T-cell (primary cell): Measurements from ENCODE around the gene OR4A15. TPM values are rescaled to one million over a fixed set of nuclear protein-coding genes. Genes with fewer than 3 reads are reported as not detected.

ENCODE experiments used
- ATAC-seq, 4 experiments: fragments of 200-7000 bp in 3 of 4; fragments of 150-1000 bp in 1 of 4; cut with Tn5 transposase; replicated peaks in 1 of 4; 1 replicate in 3 of 4; 2 replicates in 1 of 4; pipeline ENCODE4 v1.10.0; 2021; ENCODE audit warnings: moderate library complexity in 3 of 4, mild to moderate bottlenecking in 2 of 4, moderate number of reproducible peaks in 1 of 4
- CTCF ChIA-PET, 2 donors: fragments of 300-600 bp; sonication (Branson Sonifier 250); formaldehyde crosslinking; loops; one replicate each; lab custom pipeline; 2022; ENCODE audit warnings: antibody characterized with exemption in 2 of 2; lab: Charles Lee
- POLR2A ChIA-PET, 2 donors: fragments of 300-600 bp; sonication (Branson Sonifier 250); formaldehyde crosslinking; loops; one replicate each; lab custom pipeline; 2022; ENCODE audit warnings: antibody characterized with exemption in 2 of 2; lab: Charles Lee
- DNase-seq, 35 experiments: peaks; one replicate each; pipeline versions ENCODE4 v3.0.0 to v3.0.0-alpha.2; 2013 to 2023
- H3K27ac ChIP-seq: one replicate; pipeline ENCODE4 v1.5.1; 2013; ENCODE audit warnings: low read length
- H3K27me3 ChIP-seq, 2 experiments: replicated peaks in 1 of 2; 1 replicate in 1 of 2; 2 replicates in 1 of 2; pipeline versions ENCODE4 v1.6.1 to v1.7.0; 2013; ENCODE audit warnings: low read length in 1 of 2, mixed read lengths in 1 of 2; ENCODE audit not compliant: control insufficient read depth in 2 of 2, insufficient read depth in 2 of 2; ENCODE audit errors: extremely low read depth in 1 of 2
- H3K36me3 ChIP-seq, 2 donors: 1 replicate in 1 of 2; 2 replicates in 1 of 2; pipeline versions ENCODE4 v1.6.1 to v1.7.0; 2013; ENCODE audit warnings: low read length in 1 of 2; ENCODE audit not compliant: control insufficient read depth in 2 of 2, insufficient read depth in 1 of 2; ENCODE audit errors: extremely low read depth in 1 of 2
- H3K4me1 ChIP-seq, 2 experiments: 1 replicate in 1 of 2; 2 replicates in 1 of 2; pipeline versions ENCODE4 v1.6.1 to v1.7.0; 2013; ENCODE audit warnings: low read length in 2 of 2, mixed read lengths in 1 of 2; ENCODE audit not compliant: insufficient read depth in 2 of 2, control insufficient read depth in 1 of 2; ENCODE audit errors: extremely low read depth in 1 of 2
- H3K4me3 ChIP-seq, 2 donors: 1 replicate in 1 of 2; 2 replicates in 1 of 2; pipeline versions ENCODE4 v1.5.1 to v1.7.0; 2013; ENCODE audit warnings: mild to moderate bottlenecking in 2 of 2, low read length in 1 of 2, moderate library complexity in 1 of 2; ENCODE audit not compliant: control insufficient read depth in 1 of 2; ENCODE audit errors: extremely low read depth in 1 of 2
- H3K9me3 ChIP-seq: 2 replicates; pipeline ENCODE4 v1.7.0; 2013
- H3K27ac Mint-ChIP-seq, 2 donors: one replicate each; pipeline ENCODE4 v1.8.0; 2020 to 2021; ENCODE audit warnings: mild to moderate bottlenecking in 2 of 2, mixed read lengths in 2 of 2
- H3K27me3 Mint-ChIP-seq, 2 donors: one replicate each; pipeline ENCODE4 v1.8.0; 2021 to 2022; ENCODE audit warnings: mixed read lengths in 2 of 2
- H3K36me3 Mint-ChIP-seq: one replicate; pipeline ENCODE4 v1.8.0; 2021; ENCODE audit warnings: mixed read lengths
- H3K4me1 Mint-ChIP-seq, 3 donors: one replicate each; pipeline ENCODE4 v1.8.0; 2020 to 2022; ENCODE audit warnings: mixed read lengths in 3 of 3, mild to moderate bottlenecking in 1 of 3
- H3K4me3 Mint-ChIP-seq, 3 donors: one replicate each; pipeline ENCODE4 v1.8.0; 2020 to 2022; ENCODE audit warnings: mild to moderate bottlenecking in 3 of 3, mixed read lengths in 3 of 3, moderate library complexity in 3 of 3
- H3K9me3 Mint-ChIP-seq, 3 donors: one replicate each; pipeline ENCODE4 v1.8.0; 2020 to 2022; ENCODE audit warnings: mixed read lengths in 3 of 3
- WGBS: methylation state at CpG from one replicate; pipeline ENCODE4 v1.1.5; 2013; ENCODE audit warnings: missing lambda C conversion rate; ENCODE audit not compliant: insufficient coverage; 5-methylcytosine and 5-hydroxymethylcytosine counted together
- total RNA-seq, 35 experiments: library from RNA in 6 of 35; stranded (reverse) in 6 of 35; fragments of 120-200 nt in 1 of 35; gene quantifications; one replicate each; pipeline versions ENCODE4 v1.2.1 to v1.2.4 and lab custom pipeline; 2013 to 2026

Gene OR4A15
- total RNA-seq, 5 donors from 2014 or later (not counting 1 experiment from before 2014, with no cell fraction given): not detected

DNA sequence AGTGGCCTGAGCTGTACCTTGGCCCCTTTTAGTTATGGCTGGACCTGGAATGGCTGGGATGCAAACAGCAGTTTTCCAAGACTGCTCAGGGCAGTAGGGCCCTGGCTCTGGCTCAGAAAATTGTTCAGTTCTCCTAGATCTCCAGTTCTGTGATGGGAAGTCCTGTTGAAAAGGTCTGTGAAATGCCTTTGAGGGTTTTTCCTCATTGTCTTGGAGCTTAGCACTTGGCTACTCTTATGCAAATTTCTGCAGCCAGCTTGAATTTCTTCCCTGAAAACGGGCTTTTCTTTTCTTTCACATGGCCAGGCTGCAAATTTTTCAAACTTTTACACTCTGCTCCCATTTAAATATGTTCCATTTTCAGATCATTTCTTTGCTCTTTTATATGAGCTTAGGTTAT lies 33.2 kb downstream of the OR4A15 start:
- peaks cover 19 to 44% (median 23%) of the 10 kb centered on the region in 3 donors for H3K9me3 Mint-ChIP-seq
- H3K9me3 ChIP-seq: no peaks in the 10 kb centered on the region

More for the DNA sequence above, 33.2 kb downstream of the OR4A15 start:
- ChIA-PET CTCF (no interaction called here), POLR2A (no interaction called here)
- H3K36me3 ChIP-seq: no peaks in the 10 kb centered on the region
- H3K4me3 ChIP-seq: no peak overlapping the region
- Mint-ChIP-seq H3K27me3 (no peaks in the 10 kb centered on the region), H3K27ac (no peak overlapping the region), H3K36me3 (no peaks in the 10 kb centered on the region), H3K4me3 (no peak overlapping the region), H3K4me1 (no peaks in the 10 kb centered on the region)
- no peak overlapping the region for H3K27ac ChIP-seq
- WGBS: no CpG with 5 or more reads among the region's 1 CpG
- H3K4me1 ChIP-seq: no peaks in the 10 kb centered on the region
- DNase-seq (no peak), ATAC-seq (no peak)
- H3K27me3 ChIP-seq: no peaks in the 10 kb centered on the region

Other genes with a start within 250 kb of the OR4A15 start
- gene TRIM48, start 105.8 kb upstream of the OR4A15 start, total RNA-seq: not detected
- gene OR4A16, start 24.8 kb upstream of the OR4A15 start, total RNA-seq: not detected
- not detected for gene OR4C15, start 186.5 kb downstream of the OR4A15 start, total RNA-seq
- not detected for gene OR4C16, start 204.2 kb downstream of the OR4A15 start, total RNA-seq
- not detected for gene OR4C11, start 239.7 kb downstream of the OR4A15 start, total RNA-seq